Mononuclear cell (primary cell): Measurements from ENCODE around the gene CCDC157. TPM values are rescaled to one million over a fixed set of nuclear protein-coding genes. Genes with fewer than 3 reads are reported as not detected.
"Not testable (repeated sequence)": the region's sequence is repeated elsewhere in the genome, so short reads cannot be mapped to it uniquely, and the experiment has no call there.

Experiments
- H3K27me3 ChIP-seq: 2 replicates; pipeline ENCODE4 v1.6.0; 2011; ENCODE audit warnings: low read length, control low read depth; ENCODE audit not compliant: insufficient read depth
- H3K4me1 ChIP-seq: 2 replicates; pipeline ENCODE4 v1.5.1; 2011; ENCODE audit warnings: mild to moderate bottlenecking, low read length, control low read depth; ENCODE audit not compliant: insufficient read depth
- H3K4me3 ChIP-seq: 2 replicates; pipeline ENCODE4 v1.5.1; 2011; ENCODE audit warnings: mild to moderate bottlenecking, low read length, moderate library complexity
- H3K9me3 ChIP-seq: 2 replicates; pipeline ENCODE4 v1.5.1; 2011; ENCODE audit warnings: low read depth, mild to moderate bottlenecking, control low read depth, low read length
- total RNA-seq: library from RNA; depleted of rRNA; stranded (reverse); fragments of >200 nt; gene quantifications from one replicate; pipeline ENCODE4 v1.2.3, GENCODE V29; 2012

CCDC157 gene
- total RNA-seq, 1 donor = 4.9 TPM

DNA sequence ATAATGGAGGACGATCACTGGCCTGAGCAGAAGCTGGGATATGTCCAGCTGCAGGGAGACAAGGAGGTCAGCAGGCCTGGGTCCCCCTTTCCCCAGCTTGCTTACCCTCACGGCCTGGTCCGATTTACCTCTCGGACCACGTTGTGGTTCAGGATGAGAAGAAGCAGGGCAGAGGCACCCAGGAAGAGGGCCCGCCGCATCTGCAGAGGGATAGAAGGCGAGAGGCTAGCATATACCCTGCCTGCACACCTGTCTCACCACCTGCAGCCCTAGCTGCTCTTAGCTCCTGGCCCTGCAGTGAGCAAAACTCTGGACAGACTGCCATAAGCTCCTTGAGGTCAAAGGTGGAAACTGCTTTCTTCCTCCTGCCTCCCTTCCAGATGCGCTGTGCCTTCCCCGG is 29.1 kb downstream of the CCDC157 start:
- Histone ChIP-seq H3K9me3 (no peaks in the 10 kb centered on the region), H3K4me1 (peaks cover 7% of the 10 kb centered on the region), H3K27me3 (no peaks in the 10 kb centered on the region), H3K4me3 (no peak overlapping the region)

GRCh38 chr22:30386608-30386959 is 29.8 kb downstream of the CCDC157 start:
- Histone ChIP-seq H3K27me3 (no peaks in the 10 kb centered on the region), H3K4me3 (peak overlapping the region; percentile 24), H3K4me1 (peaks cover 13% of the 10 kb centered on the region)

DNA sequence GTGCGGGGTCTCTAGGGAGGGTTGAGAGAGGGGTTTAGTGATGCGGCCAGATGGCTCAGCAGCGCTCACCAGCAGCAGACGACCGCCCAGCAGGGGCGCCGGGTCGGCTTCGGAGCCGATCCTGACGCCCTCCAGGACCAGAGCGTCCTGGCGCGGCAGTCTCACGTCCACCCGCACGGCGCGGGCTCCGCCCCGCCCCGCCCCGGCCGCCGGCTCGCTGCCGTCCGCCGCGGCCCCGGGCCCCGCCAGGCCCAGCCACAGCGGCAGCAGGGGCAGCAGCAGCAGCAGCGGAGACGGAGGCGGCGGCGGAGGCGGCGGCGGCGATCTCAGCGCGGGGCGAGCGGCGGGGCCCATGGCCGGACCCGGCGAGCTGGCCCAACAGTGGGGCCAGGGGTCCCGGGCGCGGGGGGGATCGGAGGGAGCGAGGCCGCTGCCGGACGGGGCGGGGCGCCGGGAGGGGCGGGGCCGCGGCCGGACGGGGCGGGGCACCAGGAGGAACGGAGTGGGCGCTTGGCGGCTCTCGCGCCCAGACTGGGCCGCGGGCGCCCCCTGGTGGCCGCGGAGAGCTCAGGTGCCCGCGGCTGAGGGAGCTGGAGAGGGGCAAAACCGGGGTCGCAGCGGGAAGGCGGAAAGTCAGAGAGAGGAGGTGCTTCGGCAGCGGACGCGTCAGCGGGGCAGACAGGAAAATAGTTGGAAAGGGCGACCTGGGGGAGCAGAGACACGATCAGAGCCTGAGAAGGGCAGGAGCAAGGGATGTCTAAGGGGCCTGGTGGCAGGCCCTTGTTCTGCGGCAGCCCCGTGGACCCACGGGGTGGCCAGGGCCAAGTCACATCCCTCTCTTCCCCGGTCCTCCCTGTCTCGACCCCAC is 30.4 kb downstream of the CCDC157 start, which contains the start of gene RNF215:
RNF215 (minus strand) TSS at position 452 of the 868 bp plus-strand sequence; CDS start at position 354, 98 bp downstream.
- no peaks in the 10 kb centered on the region for H3K27me3 ChIP-seq
- peak within 1 kb of the TSS; percentile 24 for H3K4me3 ChIP-seq
- no peaks in the 10 kb centered on the region for H3K9me3 ChIP-seq
- H3K4me1 ChIP-seq = peaks cover 13% of the 10 kb centered on the region

More at GRCh38 chr22:30386608-30386959, 29.8 kb downstream of the CCDC157 start:
- H3K9me3 ChIP-seq = no peaks in the 10 kb centered on the region

- peaks cover 19% of the 10 kb centered on the region for H3K4me1 ChIP-seq
- H3K4me3 ChIP-seq = no peak overlapping the region
- peaks cover 7% of the 10 kb centered on the region for H3K27me3 ChIP-seq
- H3K9me3 ChIP-seq = no peaks in the 10 kb centered on the region
These were observed 34.3 kb downstream of the CCDC157 start for GRCh38 chr22:30390974-30391691.

DNA sequence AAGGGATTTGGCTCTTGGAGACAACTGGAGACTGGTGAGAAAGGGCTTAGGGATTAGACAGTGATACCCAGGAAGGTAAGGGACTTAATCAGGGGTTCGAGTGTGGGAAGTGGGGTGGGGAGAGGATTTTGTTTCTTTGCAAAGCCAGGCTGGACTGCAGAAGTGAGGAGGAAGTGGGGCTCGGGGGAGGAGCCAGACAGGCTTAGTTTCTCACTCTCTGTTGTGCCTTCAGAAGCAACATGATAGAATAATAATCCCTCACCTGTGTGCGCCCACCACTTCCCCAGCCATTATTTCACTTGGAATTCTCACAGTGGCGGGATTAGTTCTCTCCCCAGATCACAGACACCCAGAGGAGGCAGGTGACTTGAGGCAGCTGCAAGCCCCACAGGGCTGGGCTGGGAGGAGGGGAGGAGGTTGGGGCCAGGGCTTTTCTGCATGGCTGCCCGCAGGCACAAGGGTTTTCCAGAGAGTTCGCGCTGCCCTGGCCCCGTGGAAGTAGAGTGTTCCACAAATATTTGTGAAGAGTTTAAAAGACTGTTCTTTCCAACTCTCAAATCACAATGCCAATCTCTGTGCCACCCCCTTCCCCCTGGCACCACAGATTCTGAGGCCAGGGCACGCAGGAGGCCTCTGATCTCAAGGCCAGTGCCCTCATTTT is 36.0 kb downstream of the CCDC157 start:
- Histone ChIP-seq H3K27me3 (peaks cover 22% of the 10 kb centered on the region), H3K9me3 (no peaks in the 10 kb centered on the region), H3K4me3 (no peak overlapping the region), H3K4me1 (peaks cover 27% of the 10 kb centered on the region)

GRCh38 chr22:30393322-30393680 is 36.5 kb downstream of the CCDC157 start:
- Histone ChIP-seq H3K4me3 (no peak overlapping the region), H3K9me3 (no peaks in the 10 kb centered on the region), H3K4me1 (peaks cover 32% of the 10 kb centered on the region), H3K27me3 (peaks cover 27% of the 10 kb centered on the region)

DNA sequence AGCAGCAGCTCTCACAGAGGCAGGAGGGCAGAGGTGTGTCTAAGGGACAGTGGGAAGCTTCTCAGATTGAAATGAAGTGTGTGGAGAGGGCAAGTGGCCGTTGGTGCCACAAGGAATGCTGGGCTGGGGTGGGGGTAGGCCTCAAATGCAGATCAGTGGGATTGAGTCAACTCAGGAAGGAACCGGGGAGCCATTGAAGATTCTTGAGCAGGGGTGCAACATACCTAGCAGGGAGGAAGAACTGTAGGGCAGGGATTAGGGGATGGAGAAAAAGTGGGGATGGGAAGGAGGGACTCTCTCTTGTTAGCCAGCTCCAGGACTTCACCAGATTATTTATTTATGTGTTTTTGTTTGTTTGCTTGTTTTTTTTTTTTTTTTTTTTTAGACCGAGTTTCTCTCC is 37.1 kb downstream of the CCDC157 start:
- Histone ChIP-seq H3K27me3 (peaks cover 33% of the 10 kb centered on the region), H3K4me1 (peaks cover 37% of the 10 kb centered on the region), H3K9me3 (no peaks in the 10 kb centered on the region), H3K4me3 (no peak overlapping the region)

- Histone ChIP-seq H3K9me3 (no peaks in the 10 kb centered on the region), H3K4me1 (peaks cover 33% of the 10 kb centered on the region), H3K4me3 (peak within 1 kb of the TSS; percentile 30), H3K27me3 (peaks cover 34% of the 10 kb centered on the region)
These were observed 40.3 kb downstream of the CCDC157 start, which contains the start of gene SEC14L2 for GRCh38 chr22:30396871-30397655. SEC14L2 (plus strand) TSS chr22:30397018; CDS start chr22:30397117, 99 bp downstream.

- H3K9me3 ChIP-seq = no peaks in the 10 kb centered on the region
- peaks cover 34% of the 10 kb centered on the region for H3K27me3 ChIP-seq
- peaks cover 28% of the 10 kb centered on the region for H3K4me1 ChIP-seq
- H3K4me3 ChIP-seq = peak overlapping the region; percentile 30
These were observed 41.1 kb downstream of the CCDC157 start for GRCh38 chr22:30397656-30398635.

- no peak overlapping the region for H3K4me3 ChIP-seq
- no peaks in the 10 kb centered on the region for H3K9me3 ChIP-seq
- H3K27me3 ChIP-seq = peaks cover 34% of the 10 kb centered on the region
- H3K4me1 ChIP-seq = peaks cover 26% of the 10 kb centered on the region
These were observed 42.2 kb downstream of the CCDC157 start for GRCh38 chr22:30398685-30399680.

DNA sequence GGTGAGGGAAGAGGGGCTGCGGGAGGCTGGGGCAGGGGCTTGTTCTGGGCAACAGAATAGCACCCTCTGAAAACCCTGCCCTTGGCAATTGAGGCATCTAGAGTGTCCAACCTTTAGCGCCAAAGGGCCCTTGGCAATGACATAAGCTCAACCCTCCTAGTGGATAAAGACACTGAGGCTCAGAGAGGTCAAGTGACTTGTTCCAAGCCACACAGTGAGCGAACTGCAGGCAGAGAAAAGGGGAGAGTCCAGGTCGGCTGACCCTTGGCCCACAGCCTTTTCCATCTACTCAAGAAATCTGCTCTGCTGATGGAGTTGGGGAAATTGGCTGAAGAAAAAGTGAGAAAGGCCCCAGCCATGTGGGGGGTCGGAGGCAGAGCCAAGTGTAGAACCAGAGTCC is 42.9 kb downstream of the CCDC157 start:
- Histone ChIP-seq H3K4me1 (peaks cover 26% of the 10 kb centered on the region), H3K27me3 (peaks cover 34% of the 10 kb centered on the region), H3K4me3 (no peak overlapping the region), H3K9me3 (no peaks in the 10 kb centered on the region)

DNA sequence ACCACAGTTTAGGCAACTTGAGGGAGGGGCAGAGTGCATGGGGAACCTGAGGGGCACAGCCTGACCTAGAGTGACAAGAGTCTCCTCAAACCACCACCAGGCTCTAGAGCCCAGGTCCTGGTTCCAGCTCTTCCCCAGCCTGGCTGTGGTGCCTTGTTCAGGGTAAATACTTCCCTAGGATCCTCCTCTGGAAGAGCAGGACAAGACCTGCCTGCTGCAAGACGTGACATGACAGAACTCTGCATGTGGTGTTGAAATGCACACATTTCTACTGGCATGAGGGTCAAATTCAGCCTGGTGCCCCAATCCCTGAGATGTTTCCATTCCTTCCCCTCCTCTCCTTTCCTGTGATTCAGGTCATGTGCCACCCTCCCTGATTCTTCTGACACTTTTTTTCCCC is 43.4 kb downstream of the CCDC157 start:
- H3K27me3 ChIP-seq = peaks cover 34% of the 10 kb centered on the region
- H3K9me3 ChIP-seq = no peaks in the 10 kb centered on the region
- peaks cover 26% of the 10 kb centered on the region for H3K4me1 ChIP-seq
- H3K4me3 ChIP-seq = no peak overlapping the region

- Histone ChIP-seq H3K27me3 (peaks cover 28% of the 10 kb centered on the region), H3K4me1 (peaks cover 26% of the 10 kb centered on the region)
- H3K4me3 ChIP-seq, H3K9me3 ChIP-seq: not testable (repeated sequence)
These were observed 44.2 kb downstream of the CCDC157 start for GRCh38 chr22:30401024-30401423.
